HepG2 (cell line): ENCODE data around the gene CPXM1. TPM values are rescaled to one million over a fixed set of nuclear protein-coding genes. Genes with fewer than 3 reads are reported as not detected.

Experiments
- AGO2 ChIP-seq: fragments of 200-400 bp; formaldehyde crosslinking; optimal IDR thresholded peaks from 2 replicates; pipeline ENCODE3; 2017; ENCODE audit warnings: mild to moderate bottlenecking, low read depth, low read length, moderate library complexity
- CBX2 ChIP-seq, 2 experiments: fragments of 200-600 bp in 1 of 2; sonication (generic); formaldehyde crosslinking in 1 of 2; IDR thresholded peaks; 2 replicates each; pipeline versions ENCODE4 v1.7.0 to v1.8.1; 2018 to 2022; ENCODE audit warnings: low read depth in 2 of 2, low read length in 1 of 2, mild to moderate bottlenecking in 1 of 2, missing genetic modification reagents in 1 of 2
- FOXP1 ChIP-seq, 2 experiments: fragments of 450-650 bp in 1 of 2; IDR thresholded peaks; 2 replicates each; pipeline ENCODE4 v1.6.1; 2017 to 2018; ENCODE audit warnings: antibody characterized with exemption in 1 of 2
- HCFC1 ChIP-seq: fragments of 150-350 bp; IDR thresholded peaks from 2 replicates; pipeline ENCODE4 v1.6.1; 2014; ENCODE audit warnings: low read depth, low read length
- KDM5B ChIP-seq: sonication (generic); formaldehyde crosslinking; IDR thresholded peaks from 2 replicates; pipeline ENCODE4 v1.4.0; 2020; ENCODE audit warnings: missing genetic modification reagents, mild to moderate bottlenecking, borderline replicate concordance
- NR2F2 ChIP-seq: IDR thresholded peaks from 2 replicates; pipeline ENCODE4 v1.6.1; 2012; ENCODE audit warnings: low read depth, inconsistent platforms, borderline replicate concordance
- SRSF1 ChIP-seq: fragments of 200-400 bp; formaldehyde crosslinking; optimal IDR thresholded peaks from 2 replicates; pipeline ENCODE3; 2017; ENCODE audit warnings: mild to moderate bottlenecking, low read depth, low read length, moderate library complexity
- ZNF205 ChIP-seq: IDR thresholded peaks from 2 replicates; pipeline ENCODE4 v1.6.1; 2018; ENCODE audit warnings: missing biosample characterization, missing genetic modification reagents
- ZNF230 ChIP-seq: sonication (generic); formaldehyde crosslinking; IDR thresholded peaks from 2 replicates; pipeline ENCODE4 v1.4.0; 2020; ENCODE audit warnings: mild to moderate bottlenecking, missing genetic modification reagents
- ZNF629 ChIP-seq: sonication (generic); formaldehyde crosslinking; conservative IDR thresholded peaks from 2 replicates; pipeline ENCODE4 v1.5.0; 2020; ENCODE audit warnings: missing genetic modification reagents
- ZNF891 ChIP-seq: sonication (generic); formaldehyde crosslinking; IDR thresholded peaks from 2 replicates; pipeline ENCODE4 v1.5.0; 2020; ENCODE audit warnings: mild to moderate bottlenecking, missing genetic modification reagents
- polyA plus RNA-seq, 8 experiments: library from polyadenylated mRNA; depleted of rRNA in 3 of 8; stranded (reverse) in 7 of 8; unstranded in 1 of 8; fragments of >200 nt; fragmentation: Illumina TruSeq in 4 of 8; extraction: Trizol in 4 of 8; gene quantifications; 2 replicates each; pipeline versions ENCODE4 v1.2.1 to v1.2.3, GENCODE V29; 2011 to 2016; ENCODE audit warnings: low read depth in 4 of 8, missing spikeins in 1 of 8, mixed read lengths in 1 of 8; ENCODE audit not compliant: insufficient read depth in 1 of 8
- total RNA-seq, 5 experiments: library from RNA; depleted of rRNA; stranded (reverse); fragments of >200 nt; fragmentation: Illumina TruSeq; extraction: Trizol; gene quantifications; 2 replicates each; pipeline ENCODE4 v1.2.3, GENCODE V29; 2016; ENCODE audit warnings: low read depth in 1 of 5
- TF ChIP-seq, protein P1 (sequence below), 2 experiments: IDR thresholded peaks; 2 replicates each; pipeline ENCODE4 v1.6.1; 2011 to 2012; ENCODE audit warnings: low read length in 2 of 2, borderline replicate concordance in 1 of 2, low read depth in 1 of 2, mild to moderate bottlenecking in 1 of 2, moderate library complexity in 1 of 2
- TF ChIP-seq, protein P2 (sequence below): sonication (generic); formaldehyde crosslinking; IDR thresholded peaks from 2 replicates; pipeline ENCODE4 v1.8.0; 2022; ENCODE audit warnings: mild to moderate bottlenecking, missing genetic modification reagents, borderline replicate concordance
- TF ChIP-seq, protein P3 (sequence below): sonication (generic); formaldehyde crosslinking; IDR thresholded peaks from 2 replicates; pipeline ENCODE4 v1.4.0; 2020; ENCODE audit warnings: missing genetic modification reagents, borderline replicate concordance
- TF ChIP-seq, protein P4 (sequence below): sonication (generic); formaldehyde crosslinking; IDR thresholded peaks from 2 replicates; pipeline ENCODE4 v1.5.0; 2020; ENCODE audit warnings: mild to moderate bottlenecking, missing genetic modification reagents, moderate library complexity

Gene CPXM1
- total and polyA plus RNA-seq, 2 of the 13 experiments (the other 11 are each of a cell fraction or from before 2014, with no cell fraction given), result 0.07 TPM; not detected in 1

DNA sequence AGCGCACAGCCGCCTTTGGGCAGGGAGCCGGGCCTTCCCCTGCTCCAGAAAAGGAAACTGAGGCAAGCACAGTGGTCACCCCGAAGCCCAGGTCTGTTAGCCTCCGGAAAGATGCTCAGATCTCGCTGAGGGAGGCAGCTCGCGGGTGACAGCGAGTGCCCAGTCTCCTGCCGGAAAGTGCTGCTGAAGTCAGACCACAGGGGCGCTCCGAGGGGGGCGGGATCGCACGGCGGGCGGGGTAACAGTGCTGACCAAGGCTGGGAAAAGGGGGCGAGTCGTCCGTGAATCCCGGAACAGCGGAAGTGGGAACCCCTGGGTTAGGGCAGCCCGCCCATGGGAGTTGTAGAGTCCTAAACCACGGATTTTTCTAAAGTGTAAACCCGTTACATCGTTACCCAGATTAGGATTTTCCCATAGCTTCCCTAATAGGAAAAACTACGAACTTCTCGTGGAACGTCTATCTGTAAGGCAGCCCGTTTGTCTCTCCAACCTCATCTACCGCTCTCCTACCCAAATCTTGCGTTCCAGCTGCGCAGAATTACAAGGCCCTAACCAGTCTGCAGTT lies 40.6 kb upstream of the CPXM1 start (continued):
- TF ChIP-seq, protein P1, sequence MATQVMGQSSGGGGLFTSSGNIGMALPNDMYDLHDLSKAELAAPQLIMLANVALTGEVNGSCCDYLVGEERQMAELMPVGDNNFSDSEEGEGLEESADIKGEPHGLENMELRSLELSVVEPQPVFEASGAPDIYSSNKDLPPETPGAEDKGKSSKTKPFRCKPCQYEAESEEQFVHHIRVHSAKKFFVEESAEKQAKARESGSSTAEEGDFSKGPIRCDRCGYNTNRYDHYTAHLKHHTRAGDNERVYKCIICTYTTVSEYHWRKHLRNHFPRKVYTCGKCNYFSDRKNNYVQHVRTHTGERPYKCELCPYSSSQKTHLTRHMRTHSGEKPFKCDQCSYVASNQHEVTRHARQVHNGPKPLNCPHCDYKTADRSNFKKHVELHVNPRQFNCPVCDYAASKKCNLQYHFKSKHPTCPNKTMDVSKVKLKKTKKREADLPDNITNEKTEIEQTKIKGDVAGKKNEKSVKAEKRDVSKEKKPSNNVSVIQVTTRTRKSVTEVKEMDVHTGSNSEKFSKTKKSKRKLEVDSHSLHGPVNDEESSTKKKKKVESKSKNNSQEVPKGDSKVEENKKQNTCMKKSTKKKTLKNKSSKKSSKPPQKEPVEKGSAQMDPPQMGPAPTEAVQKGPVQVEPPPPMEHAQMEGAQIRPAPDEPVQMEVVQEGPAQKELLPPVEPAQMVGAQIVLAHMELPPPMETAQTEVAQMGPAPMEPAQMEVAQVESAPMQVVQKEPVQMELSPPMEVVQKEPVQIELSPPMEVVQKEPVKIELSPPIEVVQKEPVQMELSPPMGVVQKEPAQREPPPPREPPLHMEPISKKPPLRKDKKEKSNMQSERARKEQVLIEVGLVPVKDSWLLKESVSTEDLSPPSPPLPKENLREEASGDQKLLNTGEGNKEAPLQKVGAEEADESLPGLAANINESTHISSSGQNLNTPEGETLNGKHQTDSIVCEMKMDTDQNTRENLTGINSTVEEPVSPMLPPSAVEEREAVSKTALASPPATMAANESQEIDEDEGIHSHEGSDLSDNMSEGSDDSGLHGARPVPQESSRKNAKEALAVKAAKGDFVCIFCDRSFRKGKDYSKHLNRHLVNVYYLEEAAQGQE (IDR thresholded peaks at IDR 0.05; ENCODE audit: borderline replicate concordance in 1 of 2, low read depth in 1 of 2, low read length in 2 of 2), result no peak
- TF ChIP-seq ZNF891 (CRISPR knock-in tag) (no peak; the same call in 1 of the 2 replicates), SRSF1 (peak; percentile 27), NR2F2 (no peak; the same call in 1 of the 2 replicates), HCFC1 (0 out of 2 replicates have a peak, but pooled peaks have one; percentile 17), ZNF230 (no peak), ZNF205 (CRISPR knock-in tag) (no peak), FOXP1 (IDR thresholded peaks at IDR 0.05) (no peak), FOXP1 (CRISPR knock-in tag; IDR thresholded peaks at IDR 0.05) (0 out of 2 replicates have a peak, but pooled peaks have one; percentile 4), KDM5B (CRISPR knock-in tag) (no peak), CBX2 (IDR thresholded peaks at IDR 0.05; ENCODE audit: low read depth, low read length) (no peak), CBX2 (CRISPR knock-in tag; IDR thresholded peaks at IDR 0.05; ENCODE audit: low read depth) (no peak), AGO2 (no peak), ZNF629 (CRISPR knock-in tag) (peak; percentile 50; the same call in 1 of the 2 replicates)
- TF ChIP-seq, protein P2, sequence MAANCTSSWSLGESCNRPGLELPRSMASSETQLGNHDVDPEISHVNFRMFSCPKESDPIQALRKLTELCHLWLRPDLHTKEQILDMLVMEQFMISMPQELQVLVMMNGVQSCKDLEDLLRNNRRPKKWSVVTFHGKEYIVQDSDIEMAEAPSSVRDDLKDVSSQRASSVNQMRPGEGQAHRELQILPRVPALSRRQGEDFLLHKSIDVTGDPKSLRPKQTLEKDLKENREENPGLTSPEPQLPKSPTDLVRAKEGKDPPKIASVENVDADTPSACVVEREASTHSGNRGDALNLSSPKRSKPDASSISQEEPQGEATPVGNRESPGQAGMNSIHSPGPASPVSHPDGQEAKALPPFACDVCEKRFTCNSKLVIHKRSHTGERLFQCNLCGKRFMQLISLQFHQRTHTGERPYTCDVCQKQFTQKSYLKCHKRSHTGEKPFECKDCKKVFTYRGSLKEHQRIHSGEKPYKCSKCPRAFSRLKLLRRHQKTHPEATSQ, result no peak
- TF ChIP-seq, protein P3, sequence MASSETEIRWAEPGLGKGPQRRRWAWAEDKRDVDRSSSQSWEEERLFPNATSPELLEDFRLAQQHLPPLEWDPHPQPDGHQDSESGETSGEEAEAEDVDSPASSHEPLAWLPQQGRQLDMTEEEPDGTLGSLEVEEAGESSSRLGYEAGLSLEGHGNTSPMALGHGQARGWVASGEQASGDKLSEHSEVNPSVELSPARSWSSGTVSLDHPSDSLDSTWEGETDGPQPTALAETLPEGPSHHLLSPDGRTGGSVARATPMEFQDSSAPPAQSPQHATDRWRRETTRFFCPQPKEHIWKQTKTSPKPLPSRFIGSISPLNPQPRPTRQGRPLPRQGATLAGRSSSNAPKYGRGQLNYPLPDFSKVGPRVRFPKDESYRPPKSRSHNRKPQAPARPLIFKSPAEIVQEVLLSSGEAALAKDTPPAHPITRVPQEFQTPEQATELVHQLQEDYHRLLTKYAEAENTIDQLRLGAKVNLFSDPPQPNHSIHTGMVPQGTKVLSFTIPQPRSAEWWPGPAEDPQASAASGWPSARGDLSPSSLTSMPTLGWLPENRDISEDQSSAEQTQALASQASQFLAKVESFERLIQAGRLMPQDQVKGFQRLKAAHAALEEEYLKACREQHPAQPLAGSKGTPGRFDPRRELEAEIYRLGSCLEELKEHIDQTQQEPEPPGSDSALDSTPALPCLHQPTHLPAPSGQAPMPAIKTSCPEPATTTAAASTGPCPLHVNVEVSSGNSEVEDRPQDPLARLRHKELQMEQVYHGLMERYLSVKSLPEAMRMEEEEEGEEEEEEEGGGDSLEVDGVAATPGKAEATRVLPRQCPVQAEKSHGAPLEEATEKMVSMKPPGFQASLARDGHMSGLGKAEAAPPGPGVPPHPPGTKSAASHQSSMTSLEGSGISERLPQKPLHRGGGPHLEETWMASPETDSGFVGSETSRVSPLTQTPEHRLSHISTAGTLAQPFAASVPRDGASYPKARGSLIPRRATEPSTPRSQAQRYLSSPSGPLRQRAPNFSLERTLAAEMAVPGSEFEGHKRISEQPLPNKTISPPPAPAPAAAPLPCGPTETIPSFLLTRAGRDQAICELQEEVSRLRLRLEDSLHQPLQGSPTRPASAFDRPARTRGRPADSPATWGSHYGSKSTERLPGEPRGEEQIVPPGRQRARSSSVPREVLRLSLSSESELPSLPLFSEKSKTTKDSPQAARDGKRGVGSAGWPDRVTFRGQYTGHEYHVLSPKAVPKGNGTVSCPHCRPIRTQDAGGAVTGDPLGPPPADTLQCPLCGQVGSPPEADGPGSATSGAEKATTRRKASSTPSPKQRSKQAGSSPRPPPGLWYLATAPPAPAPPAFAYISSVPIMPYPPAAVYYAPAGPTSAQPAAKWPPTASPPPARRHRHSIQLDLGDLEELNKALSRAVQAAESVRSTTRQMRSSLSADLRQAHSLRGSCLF (CRISPR knock-in tag), result no peak
- TF ChIP-seq, protein P4, sequence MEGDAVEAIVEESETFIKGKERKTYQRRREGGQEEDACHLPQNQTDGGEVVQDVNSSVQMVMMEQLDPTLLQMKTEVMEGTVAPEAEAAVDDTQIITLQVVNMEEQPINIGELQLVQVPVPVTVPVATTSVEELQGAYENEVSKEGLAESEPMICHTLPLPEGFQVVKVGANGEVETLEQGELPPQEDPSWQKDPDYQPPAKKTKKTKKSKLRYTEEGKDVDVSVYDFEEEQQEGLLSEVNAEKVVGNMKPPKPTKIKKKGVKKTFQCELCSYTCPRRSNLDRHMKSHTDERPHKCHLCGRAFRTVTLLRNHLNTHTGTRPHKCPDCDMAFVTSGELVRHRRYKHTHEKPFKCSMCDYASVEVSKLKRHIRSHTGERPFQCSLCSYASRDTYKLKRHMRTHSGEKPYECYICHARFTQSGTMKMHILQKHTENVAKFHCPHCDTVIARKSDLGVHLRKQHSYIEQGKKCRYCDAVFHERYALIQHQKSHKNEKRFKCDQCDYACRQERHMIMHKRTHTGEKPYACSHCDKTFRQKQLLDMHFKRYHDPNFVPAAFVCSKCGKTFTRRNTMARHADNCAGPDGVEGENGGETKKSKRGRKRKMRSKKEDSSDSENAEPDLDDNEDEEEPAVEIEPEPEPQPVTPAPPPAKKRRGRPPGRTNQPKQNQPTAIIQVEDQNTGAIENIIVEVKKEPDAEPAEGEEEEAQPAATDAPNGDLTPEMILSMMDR, result peak; percentile 28
